HG03432 (cell line): ENCODE measurements around the gene FLRT1.

Source experiments
- ATAC-seq: cut with Tn5 transposase; IDR thresholded peaks from one replicate; pipeline ENCODE4 v1.9.1; 2021; ENCODE audit warnings: mild to moderate bottlenecking, moderate library complexity; ENCODE audit not compliant: unreplicated experiment

FLRT1 gene

DNA sequence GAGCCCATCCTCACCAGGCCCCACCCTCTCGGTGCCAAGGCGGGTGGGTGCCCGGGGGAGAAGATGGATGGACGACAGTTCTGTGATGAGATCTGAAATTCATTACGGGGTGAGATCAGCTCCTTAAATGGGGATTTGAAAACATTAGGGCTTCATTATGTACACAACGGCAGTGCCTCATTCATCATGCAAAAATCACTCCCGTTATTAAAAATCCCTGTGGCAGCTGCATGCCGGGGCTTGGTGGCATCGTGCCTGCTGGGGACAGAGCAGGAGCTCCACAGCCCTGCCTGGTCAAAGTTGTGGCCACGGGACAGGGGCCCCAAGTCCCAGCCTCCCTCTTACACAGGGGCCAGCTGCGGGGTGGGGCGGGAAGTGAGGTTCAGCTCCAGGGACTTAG, 29.3 kb upstream of the FLRT1 start:
- no peak for ATAC-seq

GRCh38 chr11:64007160-64007628, 28.5 kb upstream of the FLRT1 start:
- no peak for ATAC-seq

DNA sequence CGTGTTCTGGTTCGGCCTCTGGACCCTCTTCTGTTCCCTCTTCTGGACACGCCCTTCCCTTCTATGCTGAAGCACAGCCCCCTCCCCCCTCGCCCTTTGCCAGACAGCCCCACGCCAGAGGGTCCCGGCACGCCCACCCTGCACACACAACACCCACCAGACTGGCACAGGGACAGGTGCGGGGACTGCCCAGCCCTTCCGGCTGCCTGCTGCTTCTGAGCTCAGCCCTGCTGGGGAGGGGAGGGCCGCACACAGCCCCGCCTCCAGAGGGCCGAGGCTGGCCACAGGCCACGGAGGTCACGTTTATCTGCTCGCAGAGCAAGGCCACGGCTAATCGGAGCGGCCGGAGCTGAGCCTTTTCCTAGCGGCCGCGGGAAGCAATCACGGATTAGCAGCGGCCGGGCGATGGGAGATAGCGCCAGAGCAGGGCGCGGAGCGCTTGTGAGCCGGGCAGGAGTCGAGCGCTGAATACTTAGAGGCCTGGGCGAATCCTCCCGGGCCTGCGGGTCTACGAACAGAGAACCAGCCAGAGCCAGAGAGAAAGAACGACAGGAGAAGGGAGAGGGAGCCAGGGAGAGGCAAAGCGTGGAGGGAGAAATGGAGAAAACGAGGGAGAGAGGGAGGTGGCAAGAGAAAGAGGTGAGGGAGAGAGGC, 28.0 kb upstream of the FLRT1 start:
- no peak for ATAC-seq

DNA sequence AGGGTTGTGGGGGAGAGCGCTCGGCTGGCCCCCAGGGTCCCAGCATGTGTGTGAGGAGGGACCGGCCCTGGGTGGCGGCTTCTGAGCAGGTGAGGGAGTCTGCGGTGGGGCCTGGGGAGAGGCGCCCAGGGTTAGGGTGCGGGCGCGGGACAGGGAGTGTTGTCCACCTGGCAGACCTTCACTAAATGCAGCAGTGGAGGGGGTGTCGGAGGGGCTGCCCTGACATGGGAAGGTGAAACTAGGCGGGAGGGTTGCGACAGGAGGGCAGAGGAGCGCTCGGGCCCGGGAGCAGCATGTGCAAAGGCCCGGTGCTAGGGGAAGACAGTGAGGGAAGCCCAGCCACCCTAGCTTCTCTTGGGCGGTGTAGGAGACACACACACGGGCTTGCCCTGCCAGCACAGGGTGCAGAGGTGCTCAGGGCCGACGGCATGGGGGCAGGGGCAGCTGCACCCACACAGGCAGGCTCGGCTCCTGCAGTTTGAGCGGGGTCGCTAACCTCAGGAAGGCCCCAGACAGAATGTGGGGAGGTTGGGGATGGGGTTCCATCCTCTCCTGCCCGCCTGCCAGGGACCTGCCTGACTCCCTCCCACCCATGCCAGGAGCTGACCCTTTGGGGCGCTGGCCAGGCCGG, 27.3 kb upstream of the FLRT1 start:
- no peak for ATAC-seq

DNA sequence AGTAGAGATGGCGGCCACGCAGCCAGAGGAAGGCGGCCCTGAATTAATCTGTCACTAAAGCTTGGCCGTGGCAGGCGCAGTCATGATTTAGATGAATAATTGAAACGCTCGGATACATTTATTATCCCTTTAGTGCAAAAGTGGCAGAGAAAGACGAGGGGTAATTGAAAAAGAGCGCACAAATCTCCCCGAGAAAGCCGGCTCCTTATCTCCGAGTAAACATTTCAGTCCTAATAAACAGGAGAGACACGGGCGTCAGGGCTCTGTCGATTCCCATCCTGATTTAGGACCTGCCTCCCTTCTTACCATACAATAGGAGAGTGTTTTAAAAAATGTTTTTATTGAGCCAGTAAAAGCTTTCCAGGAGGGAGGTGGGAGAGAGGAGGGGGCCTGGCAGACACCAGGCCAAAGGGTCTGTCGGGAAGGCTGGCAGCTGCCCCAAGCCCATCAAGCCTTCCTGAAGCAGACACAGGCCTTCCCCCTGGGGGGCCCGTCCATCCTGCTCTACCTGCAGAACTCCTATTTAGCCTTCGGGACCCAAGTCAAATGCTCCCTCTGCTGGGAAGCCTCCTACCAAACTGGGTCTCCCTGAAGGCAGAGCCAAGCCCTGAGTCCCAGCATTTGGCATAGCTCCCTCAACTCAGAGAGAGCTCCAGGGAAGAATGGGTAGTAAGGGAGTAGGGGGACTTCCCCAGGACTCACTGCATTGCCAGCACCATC, 26.7 kb upstream of the FLRT1 start:
- ATAC-seq, result no peak

- ATAC-seq, result no peak
These were observed 26.0 kb upstream of the FLRT1 start for GRCh38 chr11:64009710-64010109.

DNA sequence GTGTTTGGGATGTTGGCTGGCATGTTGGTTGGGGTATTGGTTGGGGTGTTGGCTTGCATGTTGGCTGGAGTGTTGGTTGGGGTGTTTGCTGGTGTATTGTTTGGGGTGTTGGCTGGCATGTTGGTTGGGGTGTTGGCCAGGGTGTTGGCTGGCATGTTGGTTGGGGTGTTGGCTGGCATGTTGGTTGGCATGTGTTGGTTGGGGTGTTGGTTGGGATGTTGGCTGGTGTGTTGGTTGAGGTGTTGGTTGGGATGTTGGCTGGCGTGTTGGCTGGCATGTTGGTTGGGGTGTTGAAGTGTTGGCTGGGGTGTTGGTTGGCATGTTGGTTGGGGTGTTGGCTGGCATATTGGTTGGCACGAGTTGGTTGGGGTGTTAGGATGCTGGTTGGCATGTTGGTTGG, 24.9 kb upstream of the FLRT1 start:
- ATAC-seq, result no peak

DNA sequence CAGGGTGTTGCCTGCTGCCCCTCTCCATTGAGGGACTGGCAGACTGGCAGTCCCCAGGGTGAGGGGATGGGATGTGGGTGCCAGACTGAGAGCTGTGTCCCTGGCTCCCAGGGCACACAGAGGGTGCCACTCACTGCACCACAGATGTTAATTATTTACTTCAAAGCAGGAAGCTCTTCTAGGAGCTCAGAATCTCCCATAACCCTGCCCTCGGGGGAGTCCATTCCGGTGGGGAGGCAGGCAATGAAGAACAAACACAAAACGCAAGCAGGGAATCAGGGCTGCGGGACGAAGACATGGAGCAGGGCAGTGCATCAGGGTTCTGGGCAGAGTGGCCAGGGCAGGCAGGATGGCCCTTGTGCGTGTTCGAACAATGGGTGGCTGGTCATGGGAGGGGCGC, 24.4 kb upstream of the FLRT1 start:
- ATAC-seq, result no peak

GRCh38 chr11:64013141-64013896, 22.4 kb upstream of the FLRT1 start:
- no peak for ATAC-seq

DNA sequence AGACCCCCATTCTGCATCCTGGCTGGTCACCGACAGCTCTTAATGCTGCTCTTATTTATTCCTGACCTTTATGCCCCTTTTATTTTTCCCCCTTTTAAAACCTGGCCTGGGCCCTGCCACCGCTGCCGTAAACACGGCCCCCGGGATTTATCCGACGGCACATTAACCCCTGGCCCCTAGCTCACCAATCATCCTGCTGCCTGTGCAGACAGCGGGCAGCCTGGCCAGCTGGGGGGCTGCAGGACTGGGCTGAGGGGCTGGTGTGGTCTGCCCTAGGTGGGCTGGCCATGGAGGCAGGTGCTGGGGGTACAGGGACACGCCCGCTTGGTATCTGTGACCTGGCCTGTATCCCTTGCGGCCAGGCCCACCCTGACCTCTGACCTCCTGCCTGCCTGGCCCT, 21.4 kb upstream of the FLRT1 start:
- no peak for ATAC-seq

GRCh38 chr11:64015510-64015909, 20.2 kb upstream of the FLRT1 start:
- ATAC-seq, result no peak

- no peak for ATAC-seq
These were observed 19.5 kb upstream of the FLRT1 start for GRCh38 chr11:64015935-64016845.

DNA sequence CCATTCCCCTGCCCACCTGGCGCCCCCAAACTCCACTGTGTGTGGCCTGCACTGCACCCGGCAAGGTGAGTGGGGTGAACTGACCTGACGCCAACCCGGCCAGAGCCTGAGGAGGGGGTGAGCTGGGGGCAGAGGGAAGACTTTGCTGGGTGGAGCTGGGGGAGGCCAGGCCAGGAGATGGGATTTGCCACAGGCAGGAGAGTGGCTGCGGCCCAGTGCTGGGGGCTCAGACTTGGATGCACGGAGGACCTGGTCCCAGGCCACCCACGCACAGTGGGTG, 17.8 kb upstream of the FLRT1 start:
- ATAC-seq, result no peak

DNA sequence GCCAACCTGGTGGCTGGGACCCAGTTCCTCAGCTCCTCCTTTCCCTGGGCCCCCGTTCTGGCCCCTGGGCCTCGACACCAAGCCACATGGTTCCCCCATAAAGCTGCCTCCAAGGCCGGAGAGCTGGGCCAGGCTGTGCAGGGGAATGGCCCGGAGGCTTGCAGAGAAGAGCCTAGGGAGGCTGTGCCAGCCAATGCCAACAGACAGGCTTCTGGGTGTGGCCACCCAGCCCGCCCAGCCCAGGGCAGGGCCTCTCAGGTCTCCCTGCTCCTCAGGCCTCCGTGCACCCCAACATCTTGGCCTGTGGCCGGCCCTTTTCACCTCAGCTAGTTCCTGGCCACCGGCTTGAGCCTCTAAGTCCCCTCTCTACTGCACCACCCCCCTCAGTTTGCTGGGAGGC, 17.4 kb upstream of the FLRT1 start:
- ATAC-seq, result no peak

DNA sequence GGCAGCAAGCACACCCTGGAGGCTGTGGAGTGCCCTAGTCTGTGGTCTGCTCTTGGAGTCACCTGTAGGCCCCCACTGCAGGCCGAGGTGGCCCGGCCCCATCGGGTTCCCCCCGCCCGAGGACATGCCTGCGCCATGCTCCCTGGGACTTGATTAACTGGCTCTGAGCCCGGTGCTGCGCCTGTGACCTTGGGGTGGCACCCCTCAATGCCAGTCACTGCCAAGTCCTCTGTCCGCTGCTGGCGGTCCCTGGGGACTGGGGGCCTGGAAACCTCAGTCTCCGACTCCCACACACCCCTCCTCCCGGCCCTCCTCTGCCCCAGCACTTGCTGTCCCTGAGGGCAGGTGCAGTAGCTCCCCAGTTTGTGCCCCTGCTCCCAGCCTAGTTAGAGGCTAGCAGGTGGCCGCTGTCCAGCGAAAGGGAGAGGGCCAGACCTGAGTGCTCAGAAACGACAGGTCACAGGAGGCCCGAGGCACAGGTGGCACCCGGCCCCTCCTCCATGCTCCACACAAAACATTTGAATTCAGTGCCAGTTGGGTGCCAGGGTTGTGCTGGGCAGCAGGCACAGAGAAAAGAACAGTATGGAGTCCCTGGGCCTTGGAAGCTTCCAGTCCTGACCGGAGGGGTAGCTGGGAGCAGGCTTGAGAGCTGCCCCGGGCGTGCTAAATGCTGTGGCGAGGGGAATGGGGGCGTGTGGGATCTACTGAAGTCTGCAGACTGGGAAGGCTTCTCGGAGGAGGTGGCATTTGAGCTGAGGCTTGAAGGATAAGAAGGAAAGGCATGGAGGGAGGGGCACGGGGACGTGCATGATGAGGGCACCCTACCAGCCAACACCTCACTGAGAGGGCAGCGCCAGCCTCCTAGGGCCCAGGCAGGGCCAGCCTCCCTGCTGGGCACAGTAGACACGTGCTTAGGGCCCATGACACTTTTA, 16.4 kb upstream of the FLRT1 start:
- ATAC-seq, result no peak

GRCh38 chr11:64020976-64021756, 14.6 kb upstream of the FLRT1 start:
- no peak for ATAC-seq

DNA sequence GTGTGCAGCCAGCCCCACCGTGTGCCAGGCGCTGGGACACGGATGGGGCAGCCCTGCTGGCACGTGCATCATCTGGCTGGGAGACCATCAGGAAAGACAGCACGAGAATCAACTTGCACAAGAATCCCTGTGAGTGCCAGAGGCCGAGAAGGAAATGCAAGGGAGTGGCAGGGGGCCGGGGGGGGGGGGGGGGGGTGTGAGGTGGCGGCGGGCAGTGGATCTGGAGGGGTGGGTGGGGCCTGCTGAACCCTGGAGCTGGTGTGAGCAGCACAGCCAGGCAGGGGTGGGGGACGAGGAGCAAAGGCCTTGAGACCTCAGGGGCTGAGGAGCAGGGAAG, 14.0 kb upstream of the FLRT1 start:
- ATAC-seq, result no peak

DNA sequence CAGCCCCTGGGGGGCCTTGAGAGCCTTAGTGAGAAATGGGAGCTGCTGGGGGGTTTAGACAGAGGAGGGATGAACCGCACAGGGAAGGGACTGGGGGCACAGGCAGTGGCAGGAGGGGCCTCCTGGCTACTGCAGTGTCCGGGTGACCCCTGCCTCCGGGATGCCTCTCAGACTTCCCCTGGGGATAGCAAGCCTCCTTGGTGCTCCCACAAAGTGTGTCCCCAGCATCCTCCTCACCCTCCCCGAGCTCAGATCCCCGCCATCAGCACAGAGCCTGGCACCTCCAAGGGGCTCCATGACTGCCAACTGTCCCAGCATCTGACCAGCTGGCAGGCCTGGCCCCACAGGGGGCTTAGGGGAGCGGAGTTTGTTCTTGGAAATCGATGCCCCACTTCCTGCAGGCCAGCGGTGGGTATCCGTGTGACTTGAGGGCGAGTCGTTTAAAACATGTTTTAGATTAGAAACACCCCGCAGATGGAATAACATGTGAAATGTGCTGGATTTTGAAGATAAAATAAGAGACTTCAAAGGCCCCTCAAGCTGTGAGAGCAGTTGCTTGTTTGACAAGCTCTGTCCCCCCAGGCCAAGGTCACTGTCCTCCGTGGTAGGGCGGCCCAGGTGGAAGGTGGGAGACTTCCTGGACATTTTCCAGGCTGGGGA, 13.5 kb upstream of the FLRT1 start:
- ATAC-seq, result no peak
